Measurements from ENCODE around the gene HECW1. TPM values are rescaled to one million over a fixed set of nuclear protein-coding genes. Genes with fewer than 3 reads are reported as not detected.

Gene HECW1
- total RNA-seq, 3 donors from 2014 or later: 0.76 to 1.6 (median 1.2) TPM

DNA sequence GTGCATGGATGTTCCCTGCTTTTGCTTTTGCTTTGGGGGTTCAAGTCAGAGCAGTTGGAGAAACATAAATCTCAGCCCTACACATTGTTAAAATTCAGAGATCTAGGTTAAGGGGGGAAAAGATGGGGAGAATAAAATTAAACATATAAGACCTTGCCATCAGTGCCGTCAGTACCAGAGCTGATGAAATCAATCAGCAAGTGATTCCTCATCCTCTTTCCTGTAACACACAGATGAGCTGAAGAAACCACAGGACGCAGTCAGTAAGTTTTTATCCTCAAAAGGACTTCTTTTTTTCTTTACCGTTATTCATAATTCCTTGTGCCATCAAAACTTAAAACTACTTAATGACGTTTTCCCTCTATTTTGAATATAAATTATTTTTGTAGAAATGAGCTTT lies 5.9 kb downstream of the HECW1 start:
- no peak for TF ChIP-seq CTCF (IDR thresholded peaks at IDR 0.05)
- no peak for ATAC-seq
- no peaks in the 10 kb centered on the region for H3K4me1 ChIP-seq (ENCODE audit: low read depth)
- no peak overlapping the region for H3K4me3 ChIP-seq
- DNase-seq: no peak
- no peaks in the 10 kb centered on the region for H3K36me3 ChIP-seq (ENCODE audit: low read depth)
- intact Hi-C loops (cut with DNase I, micrococcal nuclease): no loop called here
- no peaks in the 10 kb centered on the region for H3K9me3 ChIP-seq

GRCh38 chr7:43119371-43120075 lies 7.1 kb downstream of the HECW1 start:
- Histone ChIP-seq H3K4me1 (ENCODE audit: low read depth) (no peaks in the 10 kb centered on the region), H3K36me3 (ENCODE audit: low read depth) (no peaks in the 10 kb centered on the region), H3K9me3 (no peaks in the 10 kb centered on the region), H3K4me3 (no peak overlapping the region)
- DNase-seq (no peak), ATAC-seq (no peak)
- intact Hi-C loops (cut with DNase I, micrococcal nuclease): no loop called here
- TF ChIP-seq CTCF (IDR thresholded peaks at IDR 0.05): no peak

GRCh38 chr7:43121973-43122372 lies 9.5 kb downstream of the HECW1 start:
- ATAC-seq: no peak
- intact Hi-C loops (cut with DNase I, micrococcal nuclease): no loop called here

DNA sequence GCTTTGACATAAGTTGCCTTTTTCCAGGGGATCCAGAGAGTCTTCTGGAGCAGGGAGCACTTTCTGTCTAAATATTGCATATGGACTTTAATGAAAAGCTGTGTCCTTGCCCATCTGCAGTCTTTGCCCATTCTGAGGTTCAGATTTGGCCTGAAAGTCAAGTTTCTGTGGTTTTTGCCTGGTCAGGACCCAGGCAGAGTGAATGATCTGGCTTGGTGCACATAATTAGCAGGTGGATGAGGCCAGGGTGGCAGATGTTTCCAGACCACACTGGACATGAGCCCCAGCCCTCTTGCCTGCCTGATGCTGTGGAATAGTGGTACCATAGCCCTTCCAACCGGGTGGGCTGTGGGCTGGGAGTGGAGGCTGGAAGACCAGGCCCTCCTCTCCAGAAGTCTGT lies 11.0 kb downstream of the HECW1 start:
- no peak for ATAC-seq
- no peaks in the 10 kb centered on the region for H3K9me3 ChIP-seq
- DNase-seq: no peak
- no peaks in the 10 kb centered on the region for H3K4me1 ChIP-seq (ENCODE audit: low read depth)
- no peaks in the 10 kb centered on the region for H3K36me3 ChIP-seq (ENCODE audit: low read depth)
- intact Hi-C loops (cut with DNase I, micrococcal nuclease): no loop called here
- no peak for TF ChIP-seq CTCF (IDR thresholded peaks at IDR 0.05)
- no peak overlapping the region for H3K4me3 ChIP-seq

More at GRCh38 chr7:43121973-43122372, 9.5 kb downstream of the HECW1 start:
- Histone ChIP-seq H3K4me3 (no peak overlapping the region), H3K4me1 (ENCODE audit: low read depth) (no peaks in the 10 kb centered on the region), H3K9me3 (no peaks in the 10 kb centered on the region), H3K36me3 (ENCODE audit: low read depth) (no peaks in the 10 kb centered on the region)
- DNase-seq: no peak
- TF ChIP-seq CTCF (IDR thresholded peaks at IDR 0.05): no peak

DNA sequence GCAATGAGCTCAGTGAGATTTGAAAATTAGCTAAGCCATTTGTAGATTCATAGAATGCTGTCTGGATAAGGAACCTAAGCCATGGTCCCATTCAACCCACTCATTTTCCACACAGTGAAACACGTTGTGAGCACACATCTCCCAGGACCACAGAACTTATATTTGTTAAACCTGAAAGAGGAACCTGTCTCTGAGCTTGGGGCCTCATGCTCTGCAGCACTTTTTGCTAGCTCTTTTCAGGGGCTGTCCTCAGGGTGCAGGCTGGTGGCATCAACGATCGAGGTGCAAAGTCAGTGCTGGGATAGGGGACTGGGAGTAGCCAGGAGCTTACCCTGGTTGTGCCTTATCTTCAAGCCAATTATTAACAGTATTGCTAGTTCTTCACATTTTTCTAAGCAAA lies 11.9 kb downstream of the HECW1 start:
- intact Hi-C loops (cut with DNase I, micrococcal nuclease): no loop called here
- TF ChIP-seq CTCF (IDR thresholded peaks at IDR 0.05): no peak

GRCh38 chr7:43130347-43130746 lies 17.9 kb downstream of the HECW1 start:
- intact Hi-C loops (cut with DNase I, micrococcal nuclease): no loop called here
- no peaks in the 10 kb centered on the region for H3K4me1 ChIP-seq (ENCODE audit: low read depth)
- H3K9me3 ChIP-seq: no peaks in the 10 kb centered on the region
- ATAC-seq (no peak), DNase-seq (no peak)
- no peaks in the 10 kb centered on the region for H3K36me3 ChIP-seq (ENCODE audit: low read depth)
- no peak overlapping the region for H3K4me3 ChIP-seq
- no peak for TF ChIP-seq CTCF (IDR thresholded peaks at IDR 0.05)

More for the DNA sequence above, 11.9 kb downstream of the HECW1 start:
- no peak for ATAC-seq
- DNase-seq: no peak
- Histone ChIP-seq H3K36me3 (ENCODE audit: low read depth) (no peaks in the 10 kb centered on the region), H3K4me1 (ENCODE audit: low read depth) (no peaks in the 10 kb centered on the region), H3K9me3 (no peaks in the 10 kb centered on the region), H3K4me3 (no peak overlapping the region)
